Activated T-cell treated with anti-CD3 and anti-CD28 coated beads for 24 hours (primary cell): ENCODE data around the gene JPH3.

Experiments used
- DNase-seq: peaks from one replicate; pipeline ENCODE4 v3.0.0-alpha.2; 2020; ENCODE audit warnings: low read depth

JPH3 gene

DNA sequence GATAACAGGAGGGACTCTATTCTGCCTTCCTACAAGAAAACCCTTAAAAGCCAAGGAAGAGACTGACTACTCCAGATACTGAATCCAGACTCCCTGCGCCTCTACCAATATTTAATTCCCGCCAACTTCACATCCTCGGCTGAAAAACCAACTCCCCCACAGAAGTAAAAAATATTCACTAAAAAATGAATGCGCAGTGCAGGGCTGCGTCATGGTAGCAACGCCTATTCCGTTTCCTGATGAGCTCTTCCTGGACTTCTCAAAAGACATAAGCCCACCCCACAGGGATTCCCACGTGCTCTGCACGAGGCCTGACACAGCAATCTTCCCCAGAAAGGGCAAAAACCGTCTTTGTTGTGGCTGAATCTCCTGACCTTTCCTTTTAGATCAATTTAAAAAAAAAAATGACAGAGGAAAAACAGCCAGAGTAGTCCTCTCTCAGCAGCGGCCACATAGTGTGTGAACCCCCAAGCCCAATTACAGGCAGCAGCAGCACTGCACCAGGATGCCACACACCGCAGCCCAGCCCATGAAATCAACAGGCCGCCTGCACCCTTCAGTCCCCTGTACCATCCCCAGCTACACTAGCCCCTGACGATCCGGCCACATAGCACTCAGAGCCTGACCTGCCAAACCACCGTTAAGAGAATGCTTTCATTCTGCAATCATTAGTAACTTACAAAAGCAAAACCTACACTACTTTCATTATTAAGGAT, 139.6 kb downstream of the JPH3 start:
- DNase-seq: no peak

DNA sequence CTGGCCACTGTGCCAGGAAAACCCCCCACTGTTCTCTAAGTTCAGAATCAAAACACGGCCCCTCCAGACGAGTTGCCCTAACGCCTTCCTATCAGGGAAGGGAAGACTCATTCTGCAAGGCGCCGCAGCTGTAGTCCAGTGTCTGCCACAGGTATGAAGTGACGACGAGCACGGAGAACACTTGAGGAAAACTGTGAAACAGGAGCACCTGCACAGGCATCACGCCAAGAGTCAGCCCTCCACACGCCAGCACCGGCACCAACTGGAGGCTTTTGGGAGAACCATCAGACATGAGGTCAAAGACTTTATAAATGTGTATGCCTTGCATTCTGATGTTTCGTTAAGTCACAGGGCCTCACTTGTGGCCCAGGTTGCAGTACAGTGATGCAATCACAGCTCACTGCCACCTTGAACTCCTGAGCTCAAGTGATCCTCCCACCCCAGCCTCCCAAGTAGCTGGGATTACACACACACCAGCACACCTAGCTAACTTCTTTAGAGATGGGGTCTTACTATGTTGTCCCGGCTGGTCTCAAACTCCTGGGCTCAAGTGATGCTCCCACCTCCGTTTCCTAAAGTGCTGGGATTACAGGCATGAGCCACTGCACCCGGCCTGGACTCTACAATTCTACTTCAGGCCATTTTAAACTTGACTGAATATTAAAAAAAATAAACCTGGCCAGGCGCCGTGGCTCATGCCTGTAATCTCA, 140.6 kb downstream of the JPH3 start:
- DNase-seq: no peak

DNA sequence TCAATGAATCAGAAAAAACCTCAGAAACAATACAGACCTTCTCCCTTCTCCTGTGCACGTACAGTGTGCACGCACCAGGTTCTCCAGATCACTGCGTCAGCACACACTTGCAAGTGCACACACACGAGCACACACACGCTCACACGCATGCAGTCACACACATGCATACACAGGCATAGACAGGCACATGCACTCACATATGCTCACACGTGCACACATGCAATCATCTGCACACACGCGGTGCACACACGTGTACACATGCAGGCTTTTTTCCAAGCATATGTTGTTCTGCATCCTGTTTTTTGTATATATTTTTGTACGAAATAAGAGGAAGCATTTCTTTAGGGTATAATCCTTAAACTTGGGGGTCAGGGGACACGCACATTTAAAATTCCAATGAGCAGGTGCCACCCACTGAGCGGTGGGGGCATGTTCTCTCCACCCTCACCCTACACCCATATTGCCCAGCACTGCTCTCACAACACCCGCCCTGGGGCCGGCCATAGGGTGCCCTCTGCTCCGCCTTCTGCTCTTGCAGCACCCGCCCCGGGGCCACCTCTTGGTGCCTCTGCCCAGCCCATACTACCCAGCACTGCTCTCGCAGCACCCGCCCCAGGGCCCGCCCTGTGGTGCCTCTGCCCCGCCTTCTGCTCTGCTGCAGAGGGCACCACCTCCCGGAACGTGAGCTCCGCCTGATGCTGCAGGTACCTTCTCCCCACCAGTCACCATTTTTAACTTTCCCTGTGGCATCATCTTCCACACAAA, 142.6 kb downstream of the JPH3 start:
- no peak for DNase-seq

DNA sequence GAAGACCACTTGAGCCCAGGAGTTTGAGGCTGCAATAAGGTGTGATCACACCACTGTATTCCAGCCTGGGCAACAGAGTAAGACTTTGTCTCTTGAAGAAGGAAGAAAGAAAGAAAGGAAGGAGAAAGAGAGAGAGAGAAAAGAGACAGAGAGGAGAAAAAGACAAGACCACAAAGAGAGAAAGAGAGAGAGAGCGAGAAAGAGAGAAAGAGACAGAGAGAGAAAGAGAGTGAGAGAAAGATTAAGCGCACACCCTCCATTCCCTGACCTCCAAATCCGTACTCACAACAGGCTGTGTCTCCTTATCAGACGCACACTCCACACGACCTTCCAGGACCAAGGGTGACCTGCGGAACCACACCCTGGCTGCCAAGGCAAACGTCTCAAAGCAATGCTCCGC, 143.9 kb downstream of the JPH3 start:
- DNase-seq: no peak
